ENCODE results near the gene UMODL1.

Gene UMODL1

GRCh38 chr21:42153046-42153686 is 82.0 kb downstream of the UMODL1 start:
- no peak for DNase-seq (ENCODE audit: low spot score)

GRCh38 chr21:42153746-42154145 is 82.6 kb downstream of the UMODL1 start:
- no peak for DNase-seq (ENCODE audit: low spot score)

- DNase-seq (ENCODE audit: low spot score): no peak
These were observed 83.3 kb downstream of the UMODL1 start for GRCh38 chr21:42154237-42155044.

GRCh38 chr21:42155045-42155855 is 84.1 kb downstream of the UMODL1 start:
- DNase-seq (ENCODE audit: low spot score): peak; percentile 16

GRCh38 chr21:42156690-42157605 is 85.8 kb downstream of the UMODL1 start:
- no peak for DNase-seq (ENCODE audit: low spot score)

- DNase-seq (ENCODE audit: low spot score): no peak
These were observed 86.6 kb downstream of the UMODL1 start for GRCh38 chr21:42157606-42158310.

- no peak for DNase-seq (ENCODE audit: low spot score)
These were observed 87.7 kb downstream of the UMODL1 start for GRCh38 chr21:42158846-42159245.

GRCh38 chr21:42159560-42160110 is 88.5 kb downstream of the UMODL1 start:
- no peak for DNase-seq (ENCODE audit: low spot score)

- DNase-seq (ENCODE audit: low spot score): no peak
These were observed 89.1 kb downstream of the UMODL1 start for GRCh38 chr21:42160111-42160721.

- no peak for DNase-seq (ENCODE audit: low spot score)
These were observed 89.6 kb downstream of the UMODL1 start for GRCh38 chr21:42160765-42161164.

- no peak for DNase-seq (ENCODE audit: low spot score)
These were observed 90.4 kb downstream of the UMODL1 start for GRCh38 chr21:42161401-42161955.

GRCh38 chr21:42161956-42162681 is 91.0 kb downstream of the UMODL1 start:
- DNase-seq (ENCODE audit: low spot score): no peak

GRCh38 chr21:42162831-42163510 is 91.9 kb downstream of the UMODL1 start:
- peak; percentile 26 for DNase-seq (ENCODE audit: low spot score)

GRCh38 chr21:42163511-42163863 is 92.4 kb downstream of the UMODL1 start:
- DNase-seq (ENCODE audit: low spot score): no peak

GRCh38 chr21:42164064-42164789 is 93.1 kb downstream of the UMODL1 start:
- DNase-seq (ENCODE audit: low spot score): peak; percentile 75

- no peak for DNase-seq (ENCODE audit: low spot score)
These were observed 93.7 kb downstream of the UMODL1 start for GRCh38 chr21:42164818-42165217.

GRCh38 chr21:42165901-42166300 is 94.8 kb downstream of the UMODL1 start:
- DNase-seq (ENCODE audit: low spot score): no peak

- no peak for DNase-seq (ENCODE audit: low spot score)
These were observed 98.6 kb downstream of the UMODL1 start for GRCh38 chr21:42169758-42170157.

Data from NAMALWA (cell line).